Measurements from ENCODE around the gene GAS2L3.
"Not testable (repeated sequence)": the region's sequence is repeated elsewhere in the genome, so short reads cannot be mapped to it uniquely, and the experiment has no call there.

Gene GAS2L3

DNA sequence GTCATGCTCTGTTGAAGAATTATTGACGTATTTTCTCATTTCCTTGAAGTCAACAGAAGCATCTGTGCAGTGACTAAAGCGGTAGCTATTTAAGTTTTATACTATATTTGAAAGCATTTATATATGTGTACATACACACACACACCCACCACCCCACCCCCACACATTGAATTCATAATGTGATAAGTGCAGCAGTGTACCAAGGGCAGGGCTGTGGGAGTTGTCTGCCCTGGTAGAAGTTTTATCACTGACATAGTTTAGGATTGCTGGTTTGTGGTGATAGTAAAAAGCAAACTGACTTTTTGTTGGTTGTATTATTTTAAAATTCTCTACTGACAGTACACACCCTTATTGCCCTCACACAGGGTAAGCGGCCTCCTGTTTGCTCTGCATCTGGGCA lies 39.1 kb downstream of the GAS2L3 start:
- Histone ChIP-seq H3K9ac (ENCODE audit: low read length) (no peak overlapping the region), H3K4me1 (ENCODE audit: low read length) (no peaks in the 10 kb centered on the region), H3K9me3 (replicated peaks; ENCODE audit: insufficient read depth, low read length) (no peaks in the 10 kb centered on the region), H4K20me1 (ENCODE audit: insufficient read depth, low read length) (no peaks in the 10 kb centered on the region), H3K9me2 (replicated peaks; ENCODE audit: insufficient read depth, low read length) (no peaks in the 10 kb centered on the region), H3K27ac (ENCODE audit: low read length) (no peak overlapping the region), H3K36me3 (replicated peaks; ENCODE audit: insufficient read depth, low read length) (no peaks in the 10 kb centered on the region), H3K79me2 (ENCODE audit: low read length) (no peaks in the 10 kb centered on the region), H3K4me2 (ENCODE audit: low read depth, low read length) (no peak overlapping the region), H3K27me3 (replicated peaks; ENCODE audit: insufficient read depth, low read length) (no peaks in the 10 kb centered on the region), H3F3A (ENCODE audit: insufficient read depth, low read length) (no peaks in the 10 kb centered on the region), H3K4me3 (ENCODE audit: low read length) (no peak overlapping the region), H2AFZ (ENCODE audit: low read length) (no peak overlapping the region)
- DNase-seq = no peak
- no peak for TF ChIP-seq EZH2 (optimal IDR thresholded peaks at IDR 0.05; ENCODE audit: low read depth, low read length)
- TF ChIP-seq, protein P1, sequence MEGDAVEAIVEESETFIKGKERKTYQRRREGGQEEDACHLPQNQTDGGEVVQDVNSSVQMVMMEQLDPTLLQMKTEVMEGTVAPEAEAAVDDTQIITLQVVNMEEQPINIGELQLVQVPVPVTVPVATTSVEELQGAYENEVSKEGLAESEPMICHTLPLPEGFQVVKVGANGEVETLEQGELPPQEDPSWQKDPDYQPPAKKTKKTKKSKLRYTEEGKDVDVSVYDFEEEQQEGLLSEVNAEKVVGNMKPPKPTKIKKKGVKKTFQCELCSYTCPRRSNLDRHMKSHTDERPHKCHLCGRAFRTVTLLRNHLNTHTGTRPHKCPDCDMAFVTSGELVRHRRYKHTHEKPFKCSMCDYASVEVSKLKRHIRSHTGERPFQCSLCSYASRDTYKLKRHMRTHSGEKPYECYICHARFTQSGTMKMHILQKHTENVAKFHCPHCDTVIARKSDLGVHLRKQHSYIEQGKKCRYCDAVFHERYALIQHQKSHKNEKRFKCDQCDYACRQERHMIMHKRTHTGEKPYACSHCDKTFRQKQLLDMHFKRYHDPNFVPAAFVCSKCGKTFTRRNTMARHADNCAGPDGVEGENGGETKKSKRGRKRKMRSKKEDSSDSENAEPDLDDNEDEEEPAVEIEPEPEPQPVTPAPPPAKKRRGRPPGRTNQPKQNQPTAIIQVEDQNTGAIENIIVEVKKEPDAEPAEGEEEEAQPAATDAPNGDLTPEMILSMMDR (IDR thresholded peaks at IDR 0.05; ENCODE audit: low read length) = no peak
- no peak for TF ChIP-seq EZH2phosphoT487 (IDR thresholded peaks at IDR 0.05; ENCODE audit: low read length)

DNA sequence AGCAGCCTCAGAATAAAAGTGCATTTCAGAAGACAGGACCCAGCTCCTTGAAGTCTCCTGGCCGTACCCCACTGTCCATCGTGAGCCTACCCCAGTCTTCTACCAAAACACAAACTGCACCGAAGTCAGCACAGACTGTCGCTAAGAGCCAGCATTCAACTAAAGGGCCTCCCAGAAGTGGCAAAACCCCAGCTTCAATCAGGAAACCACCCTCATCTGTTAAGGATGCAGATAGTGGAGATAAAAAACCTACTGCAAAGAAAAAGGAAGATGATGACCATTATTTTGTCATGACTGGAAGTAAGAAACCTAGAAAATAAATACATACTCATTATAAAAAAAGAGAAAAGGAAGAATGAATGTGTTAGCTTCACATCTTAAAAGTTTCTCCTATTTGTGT lies 51.1 kb downstream of the GAS2L3 start:
- Histone ChIP-seq H3F3A (ENCODE audit: insufficient read depth, low read length) (no peaks in the 10 kb centered on the region), H3K27ac (ENCODE audit: low read length) (no peak overlapping the region), H3K4me1 (ENCODE audit: low read length) (no peaks in the 10 kb centered on the region), H3K9me2 (replicated peaks; ENCODE audit: insufficient read depth, low read length) (no peaks in the 10 kb centered on the region), H4K20me1 (ENCODE audit: insufficient read depth, low read length) (no peaks in the 10 kb centered on the region), H3K9ac (ENCODE audit: low read length) (no peak overlapping the region), H3K79me2 (ENCODE audit: low read length) (no peaks in the 10 kb centered on the region), H3K9me3 (replicated peaks; ENCODE audit: insufficient read depth, low read length) (no peaks in the 10 kb centered on the region), H2AFZ (ENCODE audit: low read length) (no peak overlapping the region), H3K36me3 (replicated peaks; ENCODE audit: insufficient read depth, low read length) (no peaks in the 10 kb centered on the region), H3K4me2 (ENCODE audit: low read depth, low read length) (no peak overlapping the region), H3K4me3 (ENCODE audit: low read length) (no peak overlapping the region), H3K27me3 (replicated peaks; ENCODE audit: insufficient read depth, low read length) (no peaks in the 10 kb centered on the region)
- DNase-seq = no peak
- TF ChIP-seq, protein P1 (IDR thresholded peaks at IDR 0.05; ENCODE audit: low read length) = no peak
- TF ChIP-seq EZH2phosphoT487 (IDR thresholded peaks at IDR 0.05; ENCODE audit: low read length) (no peak), EZH2 (optimal IDR thresholded peaks at IDR 0.05; ENCODE audit: low read depth, low read length) (no peak)

DNA sequence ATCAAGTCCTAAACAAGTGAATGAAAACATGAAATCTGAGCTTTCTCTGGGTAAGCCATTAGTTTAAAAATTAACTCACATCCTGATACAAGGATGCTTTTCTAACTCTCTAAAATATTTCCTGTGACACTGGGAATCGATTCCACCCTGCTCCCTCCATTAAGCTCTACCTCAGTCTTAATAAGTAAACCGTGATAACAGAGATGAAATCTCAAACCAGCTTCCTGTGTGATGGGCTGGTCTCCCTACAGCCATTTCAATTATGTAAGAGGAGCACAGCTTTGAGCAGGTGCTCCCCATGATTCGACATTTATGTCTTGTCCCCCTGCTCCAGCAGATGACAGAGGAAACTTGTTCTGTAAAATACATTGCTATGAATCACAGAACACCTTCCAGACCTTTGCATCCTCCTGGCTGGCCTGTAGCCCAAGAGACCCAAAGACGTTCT lies 59.0 kb downstream of the GAS2L3 start:
- Histone ChIP-seq H2AFZ (ENCODE audit: low read length) (no peak overlapping the region), H3F3A (ENCODE audit: insufficient read depth, low read length) (no peaks in the 10 kb centered on the region), H3K27me3 (replicated peaks; ENCODE audit: insufficient read depth, low read length) (no peaks in the 10 kb centered on the region), H4K20me1 (ENCODE audit: insufficient read depth, low read length) (no peaks in the 10 kb centered on the region), H3K9me3 (replicated peaks; ENCODE audit: insufficient read depth, low read length) (no peaks in the 10 kb centered on the region), H3K9ac (ENCODE audit: low read length) (no peak overlapping the region), H3K9me2 (replicated peaks; ENCODE audit: insufficient read depth, low read length) (no peaks in the 10 kb centered on the region), H3K4me3 (ENCODE audit: low read length) (no peak overlapping the region), H3K4me2 (ENCODE audit: low read depth, low read length) (no peak overlapping the region), H3K27ac (ENCODE audit: low read length) (no peak overlapping the region), H3K36me3 (replicated peaks; ENCODE audit: insufficient read depth, low read length) (no peaks in the 10 kb centered on the region), H3K4me1 (ENCODE audit: low read length) (no peaks in the 10 kb centered on the region), H3K79me2 (ENCODE audit: low read length) (no peaks in the 10 kb centered on the region)
- TF ChIP-seq EZH2phosphoT487 (IDR thresholded peaks at IDR 0.05; ENCODE audit: low read length) (no peak), EZH2 (optimal IDR thresholded peaks at IDR 0.05; ENCODE audit: low read depth, low read length) (no peak)
- TF ChIP-seq, protein P1 (IDR thresholded peaks at IDR 0.05; ENCODE audit: low read length) = no peak
- DNase-seq = no peak

DNA sequence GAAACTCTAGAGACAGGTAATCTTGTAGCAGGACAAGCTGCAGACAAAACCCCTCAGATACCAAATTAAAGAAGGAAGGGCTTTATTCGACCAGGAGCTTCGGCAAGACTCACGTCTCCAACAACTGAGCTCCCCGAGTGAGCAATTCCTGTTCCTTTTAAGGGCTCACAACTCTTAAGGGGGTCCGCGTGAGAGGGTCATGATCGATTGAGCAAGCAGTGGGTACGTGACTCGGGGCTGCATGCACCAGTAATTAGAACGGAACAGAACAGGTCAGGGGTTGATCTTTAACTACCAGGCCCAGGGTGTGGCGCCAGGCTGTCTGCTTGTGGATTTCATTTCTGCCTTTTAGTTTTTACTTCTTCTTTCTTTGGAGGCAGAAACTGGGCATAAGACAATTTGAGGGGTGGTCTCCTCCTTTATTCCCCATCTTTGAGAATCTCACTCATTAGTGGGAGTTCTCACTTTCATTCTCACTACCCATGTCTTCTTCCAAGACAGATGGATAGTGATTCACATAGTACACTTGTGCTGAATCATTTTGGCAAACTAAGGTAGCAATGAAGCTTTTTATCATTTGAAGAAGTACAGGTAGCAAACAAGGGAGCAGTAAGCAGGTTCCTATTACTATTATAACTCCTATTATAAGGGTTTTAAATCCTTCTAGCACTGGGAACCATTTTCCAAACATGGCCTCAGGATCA lies 59.8 kb downstream of the GAS2L3 start:
- not testable (repeated sequence) for H2AFZ ChIP-seq (ENCODE audit: low read length); H3K27ac ChIP-seq (ENCODE audit: low read length); H3K79me2 ChIP-seq (ENCODE audit: low read length); H3K9me2 ChIP-seq (replicated peaks; ENCODE audit: insufficient read depth, low read length); H3K36me3 ChIP-seq (replicated peaks; ENCODE audit: insufficient read depth, low read length); H3K4me3 ChIP-seq (ENCODE audit: low read length); H3F3A ChIP-seq (ENCODE audit: insufficient read depth, low read length); H3K27me3 ChIP-seq (replicated peaks; ENCODE audit: insufficient read depth, low read length); H3K4me2 ChIP-seq (ENCODE audit: low read depth, low read length); H3K9ac ChIP-seq (ENCODE audit: low read length); H4K20me1 ChIP-seq (ENCODE audit: insufficient read depth, low read length); H3K9me3 ChIP-seq (replicated peaks; ENCODE audit: insufficient read depth, low read length); H3K4me1 ChIP-seq (ENCODE audit: low read length); DNase-seq
